ENCODE data around the gene C1orf21.

- TF ChIP-seq CTCF (IDR thresholded peaks at IDR 0.05) (no peak), EZH2 (IDR thresholded peaks at IDR 0.05; ENCODE audit: borderline replicate concordance, insufficient read depth, low read depth, low read length, poor library complexity, severe bottlenecking) (no peak)
These were observed 262.6 kb downstream of the C1orf21 start for GRCh38 chr1:184649451-184649888.
